SIG-M5 treated with dmso at 0.1 percent for 504 hours (cell line): Measurements from ENCODE around the gene ZFYVE9.
"Not testable (repeated sequence)": the region's sequence is repeated elsewhere in the genome, so short reads cannot be mapped to it uniquely, and the experiment has no call there.

ENCODE experiments used
- DNase-seq: peaks from one replicate; lab custom pipeline; 2025; ENCODE audit not compliant: unreplicated experiment; lab: John Stamatoyannopoulos, UW

ZFYVE9 gene, protein sequence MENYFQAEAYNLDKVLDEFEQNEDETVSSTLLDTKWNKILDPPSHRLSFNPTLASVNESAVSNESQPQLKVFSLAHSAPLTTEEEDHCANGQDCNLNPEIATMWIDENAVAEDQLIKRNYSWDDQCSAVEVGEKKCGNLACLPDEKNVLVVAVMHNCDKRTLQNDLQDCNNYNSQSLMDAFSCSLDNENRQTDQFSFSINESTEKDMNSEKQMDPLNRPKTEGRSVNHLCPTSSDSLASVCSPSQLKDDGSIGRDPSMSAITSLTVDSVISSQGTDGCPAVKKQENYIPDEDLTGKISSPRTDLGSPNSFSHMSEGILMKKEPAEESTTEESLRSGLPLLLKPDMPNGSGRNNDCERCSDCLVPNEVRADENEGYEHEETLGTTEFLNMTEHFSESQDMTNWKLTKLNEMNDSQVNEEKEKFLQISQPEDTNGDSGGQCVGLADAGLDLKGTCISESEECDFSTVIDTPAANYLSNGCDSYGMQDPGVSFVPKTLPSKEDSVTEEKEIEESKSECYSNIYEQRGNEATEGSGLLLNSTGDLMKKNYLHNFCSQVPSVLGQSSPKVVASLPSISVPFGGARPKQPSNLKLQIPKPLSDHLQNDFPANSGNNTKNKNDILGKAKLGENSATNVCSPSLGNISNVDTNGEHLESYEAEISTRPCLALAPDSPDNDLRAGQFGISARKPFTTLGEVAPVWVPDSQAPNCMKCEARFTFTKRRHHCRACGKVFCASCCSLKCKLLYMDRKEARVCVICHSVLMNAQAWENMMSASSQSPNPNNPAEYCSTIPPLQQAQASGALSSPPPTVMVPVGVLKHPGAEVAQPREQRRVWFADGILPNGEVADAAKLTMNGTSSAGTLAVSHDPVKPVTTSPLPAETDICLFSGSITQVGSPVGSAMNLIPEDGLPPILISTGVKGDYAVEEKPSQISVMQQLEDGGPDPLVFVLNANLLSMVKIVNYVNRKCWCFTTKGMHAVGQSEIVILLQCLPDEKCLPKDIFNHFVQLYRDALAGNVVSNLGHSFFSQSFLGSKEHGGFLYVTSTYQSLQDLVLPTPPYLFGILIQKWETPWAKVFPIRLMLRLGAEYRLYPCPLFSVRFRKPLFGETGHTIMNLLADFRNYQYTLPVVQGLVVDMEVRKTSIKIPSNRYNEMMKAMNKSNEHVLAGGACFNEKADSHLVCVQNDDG (N-terminal part only)

DNA sequence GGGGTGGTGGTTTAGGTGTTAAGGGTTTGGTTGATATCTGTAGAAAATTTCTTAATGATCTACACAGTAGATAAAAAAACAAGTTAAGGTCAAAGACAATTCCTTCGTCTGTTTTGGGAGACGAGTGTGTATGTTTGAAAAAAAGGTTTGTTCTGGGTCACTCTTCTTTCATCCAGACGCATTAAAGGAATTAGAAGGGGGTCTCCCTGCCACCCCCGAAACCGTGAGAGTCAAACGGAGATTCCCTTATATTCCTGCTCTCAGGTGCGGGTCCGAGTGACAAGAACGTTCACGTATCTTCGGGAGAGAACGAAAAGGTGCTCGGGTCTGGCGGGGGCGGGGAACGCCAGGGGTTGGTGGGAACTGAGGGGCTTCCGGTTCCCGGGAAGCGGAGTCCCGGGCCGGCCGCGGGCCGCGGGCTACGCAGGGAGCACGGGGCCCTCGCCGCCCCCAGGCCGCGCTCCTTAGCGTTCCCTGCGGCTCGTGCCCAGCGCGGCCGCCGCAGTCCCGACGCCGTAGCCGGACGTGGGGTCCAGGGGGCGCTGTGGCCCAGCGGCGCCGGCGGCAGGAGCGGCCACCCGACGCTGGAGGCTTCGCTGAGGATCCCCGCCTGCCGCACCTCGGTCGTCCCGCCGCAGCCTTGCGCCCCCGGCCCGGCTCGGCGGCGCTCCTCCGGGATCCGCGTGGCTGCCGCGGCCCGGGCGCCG, at the start of gene ZFYVE9:
Gene ZFYVE9 (plus strand): TSS at position 577 of the 707 bp plus-strand sequence. CDS start 91,118 bp downstream, outside the sequence.
- peak; percentile 40 for DNase-seq

DNA sequence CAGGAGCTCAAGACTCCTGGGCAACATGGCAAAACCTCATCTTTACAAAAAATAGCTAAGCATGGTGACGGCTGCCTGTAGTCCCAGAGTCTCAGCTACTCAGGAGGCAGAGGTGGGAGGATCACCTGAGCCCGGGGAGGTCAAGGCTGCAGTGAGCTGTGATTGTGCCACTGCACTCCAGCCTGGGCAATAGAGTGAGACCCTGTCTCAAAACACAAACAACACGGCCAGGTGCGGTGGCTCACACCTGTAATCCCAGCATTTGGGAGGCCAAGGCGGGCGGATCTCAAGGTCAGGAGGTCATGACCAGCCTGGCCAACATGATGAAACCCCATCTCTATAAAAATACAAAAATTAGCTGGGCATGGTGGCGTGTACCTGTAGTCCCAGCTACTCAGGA, 47.6 kb upstream of the ZFYVE9 start:
- DNase-seq, result not testable (repeated sequence)

DNA sequence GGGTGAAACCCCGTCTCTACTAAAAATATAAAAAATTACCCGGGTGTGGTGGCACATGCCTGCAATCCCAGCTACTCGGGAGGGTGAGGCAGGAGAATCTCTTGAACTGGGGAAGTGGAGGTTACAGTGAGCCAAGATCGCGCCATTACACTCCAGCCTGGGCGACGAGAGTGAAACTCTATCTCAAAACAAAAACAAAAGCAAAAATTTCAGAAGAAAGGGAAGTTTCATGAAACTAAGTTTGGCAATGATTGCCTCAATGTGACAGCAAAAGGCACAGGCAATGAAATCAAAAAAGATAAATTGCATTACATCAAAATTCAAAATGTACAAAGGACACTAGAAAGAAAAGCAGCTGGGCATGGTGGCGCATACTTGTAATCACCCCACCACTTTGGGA, 45.7 kb upstream of the ZFYVE9 start:
- DNase-seq, result no peak

DNA sequence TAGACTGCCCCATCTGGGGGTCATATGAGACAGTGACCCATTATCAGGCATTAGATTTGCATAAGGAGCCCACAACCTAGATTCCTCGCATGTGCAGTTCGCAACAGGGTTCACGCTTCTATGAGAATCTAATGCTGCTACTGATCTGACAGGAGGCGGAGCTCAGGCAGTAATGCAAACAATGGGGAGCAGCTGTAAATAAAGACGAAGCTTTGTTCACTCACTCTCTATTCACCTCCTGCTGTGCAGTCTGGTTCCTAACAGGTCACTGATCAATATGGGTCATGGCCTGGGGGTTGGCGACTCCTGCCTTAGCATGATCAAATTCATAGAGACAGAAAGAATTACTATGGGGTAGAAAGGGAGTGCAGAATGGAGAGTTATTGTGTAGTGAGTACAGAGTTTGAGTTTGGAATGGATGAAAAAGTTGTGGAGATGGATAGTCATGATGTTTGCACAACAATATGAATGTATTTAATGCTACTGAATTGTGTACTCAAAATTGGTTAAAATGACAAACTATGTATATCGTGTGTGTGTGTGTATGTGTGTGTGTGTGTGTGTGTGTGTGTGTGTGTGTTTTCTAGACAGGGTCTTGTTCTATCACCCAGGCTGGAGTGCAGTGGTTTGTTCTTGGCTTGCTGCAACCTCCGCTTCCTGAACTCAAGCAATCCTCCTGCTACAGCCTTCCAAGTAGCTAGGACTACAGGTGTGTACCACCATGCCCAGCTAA, 43.6 kb upstream of the ZFYVE9 start:
- no peak for DNase-seq

DNA sequence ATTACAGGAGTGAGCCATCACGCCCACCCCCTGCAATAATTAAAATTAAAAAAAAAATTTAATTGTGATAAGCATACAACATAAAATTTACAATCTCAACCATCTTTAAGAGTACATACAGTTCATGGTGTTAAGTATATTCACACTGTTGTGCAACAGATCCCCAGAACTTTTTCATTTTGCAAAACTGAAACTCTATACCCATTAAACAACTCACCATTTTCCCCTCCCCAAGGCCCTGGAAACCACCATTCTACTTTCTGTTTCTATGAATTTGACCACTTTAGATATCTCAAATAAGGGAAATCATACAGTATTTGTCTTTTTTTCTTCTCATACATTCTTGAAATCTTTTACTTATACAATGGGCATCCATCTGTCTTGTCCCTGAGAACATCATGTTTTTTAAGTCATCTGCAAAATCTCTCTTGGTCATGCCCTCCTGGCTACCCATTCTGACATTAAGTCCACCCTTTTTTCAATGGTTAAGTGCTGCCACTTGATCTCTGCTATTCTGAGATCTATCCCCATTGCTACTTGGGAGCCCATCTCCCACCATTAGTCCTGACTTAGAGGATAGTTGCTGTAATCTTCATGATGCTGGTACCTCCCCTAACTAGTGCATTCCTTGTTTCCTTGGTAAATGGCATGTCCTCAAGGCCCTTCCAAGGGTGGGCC, 39.4 kb upstream of the ZFYVE9 start:
- no peak for DNase-seq

DNA sequence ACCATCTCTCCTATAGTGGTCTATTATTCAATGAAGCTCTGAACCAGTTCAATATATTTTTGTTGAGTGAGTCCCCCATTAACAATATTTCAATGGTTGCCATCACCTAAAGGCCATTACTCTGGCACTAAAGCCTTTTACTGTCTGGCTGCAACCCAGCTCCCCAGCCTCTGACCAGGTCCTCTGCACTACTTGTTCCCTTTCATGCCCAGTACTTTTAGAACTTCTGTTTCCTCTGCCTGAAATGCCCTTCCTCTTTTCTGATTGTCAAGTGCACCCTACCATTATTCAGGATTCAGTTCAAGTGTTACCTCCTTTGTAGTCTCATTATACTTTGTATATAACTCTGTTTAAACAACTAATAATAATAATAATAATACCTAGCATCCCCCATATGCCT, 30.4 kb upstream of the ZFYVE9 start:
- DNase-seq, result peak; percentile 9

DNA sequence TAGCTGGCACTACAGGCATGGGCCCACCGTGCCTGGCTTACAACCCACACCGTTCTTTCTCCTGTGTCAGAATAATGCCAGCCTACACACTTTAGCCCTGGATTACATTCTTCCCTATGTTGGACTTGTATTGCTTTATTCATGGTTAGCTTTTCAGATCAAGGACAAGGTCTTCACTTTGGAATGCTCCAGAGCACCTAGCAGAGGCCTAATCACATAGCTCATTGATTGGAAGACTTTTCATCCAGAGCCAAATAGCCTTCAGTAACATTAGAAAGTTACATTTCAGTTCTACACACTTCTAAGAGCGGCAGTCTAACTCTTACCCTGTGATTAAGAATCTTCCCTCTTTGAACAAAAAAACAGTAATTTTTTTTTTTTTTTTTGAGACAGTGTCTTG, 29.4 kb upstream of the ZFYVE9 start:
- no peak for DNase-seq

DNA sequence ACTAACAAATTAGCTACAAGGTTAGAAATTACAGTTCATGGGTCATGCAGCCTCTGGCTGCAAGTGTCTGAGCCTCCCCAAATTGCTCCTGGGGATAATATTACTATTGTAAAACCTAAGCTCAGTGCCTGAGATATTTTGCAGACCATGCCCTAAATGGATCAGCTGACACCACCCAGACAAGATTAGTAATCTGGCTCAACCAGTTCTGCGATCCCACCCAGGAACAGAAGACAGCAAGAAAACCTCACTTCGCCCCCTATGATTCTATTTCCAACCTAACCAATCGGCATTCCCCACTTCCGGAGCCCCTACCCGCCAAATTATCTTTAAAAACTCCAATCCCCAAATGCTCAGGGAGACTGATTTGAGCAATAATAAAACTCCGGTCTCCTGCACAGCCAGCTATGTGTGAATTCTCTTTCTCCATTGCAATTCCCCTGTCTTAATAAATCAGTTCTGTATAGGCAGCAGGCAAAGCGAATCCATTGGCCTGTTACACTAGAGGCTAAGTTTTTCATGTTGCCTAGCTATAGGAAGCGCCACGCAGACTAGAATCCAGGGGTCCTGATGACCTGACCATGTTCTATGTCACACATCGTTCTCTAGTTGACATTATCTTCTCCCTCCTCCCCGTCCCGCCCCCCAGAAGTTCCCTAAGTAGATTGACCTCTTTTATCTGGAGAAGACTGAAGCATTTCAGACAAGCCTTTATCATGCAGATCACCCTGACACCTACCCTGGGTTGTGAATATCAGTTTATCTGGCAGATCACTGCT, 22.4 kb upstream of the ZFYVE9 start:
- DNase-seq, result no peak

DNA sequence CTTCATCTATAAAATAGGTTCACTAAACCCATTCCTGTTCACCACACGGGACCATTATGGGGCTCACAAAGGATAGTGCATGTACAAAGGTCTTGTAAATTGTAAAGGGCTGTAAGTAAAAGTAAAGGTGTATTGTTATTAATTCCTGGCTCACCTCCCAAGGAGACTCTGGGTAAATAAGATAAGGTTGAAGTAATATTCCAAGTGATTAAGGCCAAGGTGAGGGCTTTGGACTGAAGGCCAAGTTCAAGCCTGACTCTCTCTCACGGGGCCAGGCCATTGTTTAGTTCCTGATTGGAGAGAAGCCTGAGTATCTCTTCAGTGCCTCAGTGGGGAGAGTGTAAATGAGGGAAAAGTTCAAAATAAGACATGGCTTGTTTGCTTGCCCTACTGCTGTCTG, 19.5 kb upstream of the ZFYVE9 start:
- DNase-seq, result no peak

DNA sequence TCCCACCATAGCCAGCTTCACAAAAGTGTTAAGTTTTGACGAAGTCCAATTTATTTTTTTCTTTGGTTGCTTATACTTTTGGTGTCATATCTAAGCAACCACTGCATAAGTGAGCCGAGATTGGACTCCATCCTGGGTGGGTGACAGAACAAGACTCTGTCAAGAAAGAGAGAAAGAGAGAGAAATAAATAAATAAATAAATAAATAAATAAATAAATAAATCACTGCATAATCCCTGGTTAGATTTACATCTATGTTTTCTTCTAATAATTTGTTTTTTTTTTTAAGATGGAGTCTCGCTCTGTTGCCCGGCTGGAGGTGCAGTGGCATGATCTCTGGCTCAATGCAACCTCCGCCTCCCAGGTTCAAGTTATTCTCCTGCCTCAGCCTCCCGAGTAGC, 18.3 kb upstream of the ZFYVE9 start:
- no peak for DNase-seq

DNA sequence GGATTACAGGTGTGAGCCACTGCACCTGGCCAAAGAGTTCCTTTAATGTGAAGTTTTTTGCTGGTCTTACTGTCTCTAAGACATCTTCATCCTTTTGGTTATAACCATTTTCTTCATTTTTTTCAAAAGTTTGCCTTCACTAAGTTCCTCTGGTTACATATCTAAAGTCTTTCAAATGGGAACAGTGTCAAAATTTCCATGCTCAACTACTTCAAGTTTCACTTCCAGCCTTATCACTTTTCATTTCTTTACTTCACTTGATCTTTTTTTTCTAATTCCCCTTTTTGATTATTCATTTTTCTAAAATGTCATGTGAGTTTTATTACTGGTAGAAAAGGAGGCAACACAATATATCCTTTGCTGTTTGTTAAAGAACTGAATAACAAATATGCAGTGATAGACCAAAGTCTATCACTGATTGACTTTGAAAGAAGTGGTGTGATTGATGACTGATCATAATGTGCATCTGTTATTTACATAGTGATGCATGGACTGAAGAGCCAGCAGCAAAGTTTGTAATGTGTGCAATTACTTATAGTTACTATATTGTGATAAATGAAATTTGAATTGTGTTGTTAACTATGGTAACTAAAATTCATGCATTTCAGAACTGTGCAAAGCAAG, 16.0 kb upstream of the ZFYVE9 start:
- DNase-seq, result no peak

DNA sequence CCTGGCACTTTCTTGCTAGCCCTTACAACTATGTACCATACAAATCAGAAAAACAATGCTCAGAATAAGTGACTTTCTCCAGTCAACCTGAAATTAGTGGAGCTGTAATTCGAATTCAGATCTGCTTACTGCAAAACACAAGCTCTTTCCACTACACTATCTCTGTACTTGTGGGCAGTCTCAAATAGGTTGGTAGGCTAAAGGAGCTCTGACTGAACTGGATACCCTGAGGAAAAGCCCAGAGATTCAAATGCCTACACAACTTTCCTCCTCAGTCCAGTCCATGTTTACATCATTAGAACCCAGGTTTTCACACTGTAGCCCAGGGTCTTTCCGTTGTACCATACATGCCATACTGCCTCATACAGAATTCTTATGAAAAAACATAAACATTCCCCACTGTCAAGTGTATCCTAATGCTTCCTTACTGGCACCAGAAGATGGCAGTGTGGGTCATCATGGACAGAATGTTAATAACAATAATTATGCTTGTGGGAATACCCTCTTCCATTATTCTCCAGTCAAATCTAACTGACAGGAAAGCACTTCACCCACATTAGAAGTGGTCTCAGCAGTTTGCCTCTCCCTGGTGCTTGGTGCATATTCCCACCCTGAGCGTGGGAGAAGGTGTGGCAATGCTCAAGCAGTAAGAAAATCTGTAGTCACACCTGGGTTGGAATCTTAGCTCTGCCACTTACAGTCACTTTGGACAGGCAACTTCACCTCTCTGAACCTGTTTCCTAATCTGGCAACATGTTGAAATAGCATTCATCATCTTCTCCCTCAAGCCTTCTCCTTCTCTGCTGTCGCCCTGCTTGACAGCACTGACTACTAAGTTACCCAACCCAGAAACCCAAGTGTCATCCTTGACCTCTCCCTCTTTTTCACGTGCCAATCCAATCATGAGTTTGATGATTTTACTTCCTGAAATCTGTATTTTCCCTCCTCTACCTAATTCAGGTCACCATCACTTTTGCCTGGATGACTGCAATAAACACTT, 14.4 kb upstream of the ZFYVE9 start:
- peak; percentile 29 for DNase-seq

DNA sequence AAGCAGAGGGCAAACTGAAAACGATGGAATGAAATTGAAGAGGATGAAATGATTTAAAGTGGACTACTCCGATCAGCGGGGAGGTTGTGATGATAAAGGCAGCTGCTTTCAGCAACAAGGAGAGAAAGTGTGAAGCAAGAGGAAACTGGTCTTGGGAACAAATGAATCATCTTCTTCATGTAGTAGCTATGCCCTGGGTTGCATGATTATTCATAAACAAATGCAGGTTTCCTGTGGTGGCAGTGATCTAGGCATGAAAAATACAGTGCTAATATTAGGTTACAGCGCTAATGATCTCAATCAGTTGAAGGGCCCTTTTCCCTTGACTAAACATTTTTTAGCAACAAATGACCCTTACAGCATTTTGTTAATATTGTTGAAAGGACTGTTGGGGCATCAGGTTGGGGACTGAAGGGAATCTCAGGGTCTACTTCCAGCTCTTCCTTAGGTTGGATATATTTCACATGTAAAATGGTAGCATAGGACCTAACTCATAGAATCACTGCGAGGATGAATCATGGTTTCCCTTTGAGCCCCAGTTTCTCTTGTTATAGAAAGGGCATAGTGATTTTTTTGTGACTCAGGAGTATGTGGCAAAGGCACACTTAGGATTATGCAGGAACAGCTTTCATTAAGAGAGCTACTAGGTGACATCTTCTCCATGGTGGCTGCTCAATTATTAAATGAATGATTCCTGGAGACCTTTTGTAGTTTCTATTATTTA, 1.9 kb upstream of the ZFYVE9 start:
- peak; percentile 84 for DNase-seq

DNA sequence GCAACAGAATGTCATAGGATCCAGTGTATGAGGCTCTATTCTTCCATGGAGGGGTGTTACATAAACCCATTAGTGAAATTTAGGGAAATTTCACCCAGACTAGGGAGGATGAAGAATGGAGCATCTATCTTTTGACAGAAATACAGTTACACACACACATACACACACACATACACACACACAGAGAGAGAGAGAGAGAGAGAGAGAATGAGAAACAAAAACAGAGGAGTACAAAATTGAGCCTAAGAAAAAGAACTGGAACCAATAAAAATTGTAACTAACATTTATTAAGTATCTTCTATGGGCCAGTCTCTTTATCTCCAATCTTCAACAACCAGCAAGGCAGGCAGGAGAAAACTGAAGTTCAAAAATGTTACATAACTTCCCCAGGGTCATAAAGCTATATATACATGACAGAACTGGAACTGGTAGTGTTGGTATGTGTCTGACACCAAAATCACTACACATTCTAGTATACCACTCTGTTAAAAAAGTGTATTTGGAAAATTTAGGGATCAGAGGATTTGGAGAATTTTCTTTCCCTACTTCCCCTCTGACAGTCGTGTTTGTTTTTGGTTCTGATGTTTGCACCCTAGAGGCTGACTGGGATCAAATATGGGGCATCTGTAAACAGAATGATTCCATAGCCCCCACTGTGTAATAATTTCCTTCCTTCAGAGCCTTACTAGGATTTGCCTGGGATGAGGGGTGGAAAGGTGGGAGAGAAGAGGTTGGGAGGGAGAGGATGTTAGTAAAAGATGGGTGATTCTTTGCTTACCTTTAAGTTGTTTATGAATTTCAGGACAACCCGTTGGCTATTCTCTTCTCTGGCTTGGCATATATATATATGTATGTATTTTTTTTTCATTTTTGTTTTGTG, 1.0 kb upstream of the ZFYVE9 start:
- DNase-seq, result peak; percentile 71
